Lung (tissue), 12 donors: ENCODE data around the gene RBM38. TPM values are rescaled to one million over a fixed set of nuclear protein-coding genes. Genes with fewer than 3 reads are reported as not detected.
A peak's percentile ranks its signal among the peaks of the same experiment; 100 is the strongest.

Source experiments
- ATAC-seq: fragments of 200-7000 bp; cut with Tn5 transposase; one replicate; pipeline ENCODE4 v1.9.1; 2020; ENCODE audit warnings: moderate number of reproducible peaks; ENCODE audit not compliant: insufficient read depth, low FRiP score
- DNase-seq, 3 donors: peaks; one replicate each; pipeline ENCODE4 v3.0.0-alpha.2; 2013 to 2017
- H3K27ac ChIP-seq, 2 donors: one replicate each; pipeline ENCODE4 v1.5.1; 2013; ENCODE audit warnings: mild to moderate bottlenecking in 2 of 2, moderate library complexity in 2 of 2, control low read depth in 1 of 2, inconsistent platforms in 1 of 2, low read depth in 1 of 2, low read length in 1 of 2
- H3K27me3 ChIP-seq, 3 donors: one replicate each; pipeline ENCODE4 v1.5.1; 2013; ENCODE audit warnings: low read length in 2 of 3; ENCODE audit not compliant: control insufficient read depth in 3 of 3, insufficient read depth in 3 of 3
- H3K36me3 ChIP-seq, 4 donors: one replicate each; pipeline ENCODE4 v1.5.1; 2013; ENCODE audit warnings: low read length in 4 of 4, mild to moderate bottlenecking in 1 of 4, moderate library complexity in 1 of 4; ENCODE audit not compliant: control insufficient read depth in 4 of 4, insufficient read depth in 4 of 4
- H3K4me1 ChIP-seq, 5 donors: one replicate each; pipeline ENCODE4 v1.5.1; 2013; ENCODE audit warnings: low read length in 5 of 5, mild to moderate bottlenecking in 2 of 5, moderate library complexity in 1 of 5; ENCODE audit not compliant: control insufficient read depth in 5 of 5, insufficient read depth in 5 of 5
- H3K4me3 ChIP-seq: one replicate; pipeline ENCODE4 v1.5.1; 2013; ENCODE audit warnings: mild to moderate bottlenecking, control low read depth, moderate library complexity
- H3K9ac ChIP-seq, 2 donors: one replicate each; pipeline ENCODE4 v1.5.1; 2013; ENCODE audit warnings: low read length in 2 of 2, control low read depth in 1 of 2; ENCODE audit not compliant: insufficient read depth in 1 of 2
- H3K9me3 ChIP-seq, 4 donors: one replicate each; pipeline ENCODE4 v1.5.1; 2013; ENCODE audit warnings: low read length in 3 of 4, mild to moderate bottlenecking in 1 of 4, moderate library complexity in 1 of 4; ENCODE audit not compliant: control insufficient read depth in 4 of 4, insufficient read depth in 3 of 4
- CTCF ChIP-seq: IDR thresholded peaks from 2 replicates; pipeline ENCODE4 v1.5.1; 2012; ENCODE audit warnings: mild to moderate bottlenecking; ENCODE audit errors: control extremely low read depth, extremely low read depth
- WGBS, 2 donors: extraction: QIAGEN DNeasy Blood & Tissue Kit; methylation state at CpG; one replicate each; pipeline ENCODE4 v1.1.7; 2013; 5-methylcytosine and 5-hydroxymethylcytosine counted together
- polyA plus RNA-seq, 2 donors: library from polyadenylated mRNA; stranded (reverse); fragments of 200-250 nt; gene quantifications; one replicate each; pipeline ENCODE4 v1.2.1, GENCODE V29; 2013
- total RNA-seq, 2 donors: library from RNA; depleted of rRNA in 1 of 2; stranded (reverse); fragments of >200 nt in 1 of 2; gene quantifications; one replicate each; pipeline ENCODE4 v1.2.1, GENCODE V29; 2014 to 2021
- donor health status: control.
- donor health status: control.
- donor health status: Bipolar disorder and iron deficiency.
- donor health status: healthy.
- donor health status: DM: yes; HTN: yes; CAD: no.

The RBM38 gene
- total and polyA plus RNA-seq, 4 donors = 23.1 to 38.6 (median 30.9) TPM

GRCh38 chr20:57458400-57459160 lies 67.4 kb downstream of the RBM38 start:
- ATAC-seq = no peak

More at GRCh38 chr20:57458400-57459160, 67.4 kb downstream of the RBM38 start:
- DNase-seq = peak in 2 of 3 donors; percentile 31 to 49
- Histone ChIP-seq H3K27ac (no peak overlapping the region), H3K4me1 (peaks cover 0 to 8% (median 2%) of the 10 kb centered on the region in 5 donors), H3K9me3 (no peaks in the 10 kb centered on the region), H3K9ac (no peak overlapping the region), H3K4me3 (no peak overlapping the region), H3K27me3 (no peaks in the 10 kb centered on the region), H3K36me3 (no peaks in the 10 kb centered on the region)
- no peak for TF ChIP-seq CTCF
- WGBS, 2 donors = 54 to 69% methylated on average over 7 of the region's 7 CpGs

Other genes with a start within 250 kb of the RBM38 start
- gene BMP7, start 124.8 kb upstream of the RBM38 start, total RNA-seq = 10 to 100 TPM in 1 of 2 donors, 1 to 10 TPM in 1; 1.7 to 10.3 TPM
- 1 to 10 TPM in 1 of 2 donors, under 1 TPM in 1; 0.67 to 1.1 TPM for gene BMP7, start 124.8 kb upstream of the RBM38 start, polyA plus RNA-seq
- gene SPO11, start 61.6 kb upstream of the RBM38 start, total RNA-seq = not detected
- gene SPO11, start 61.6 kb upstream of the RBM38 start, polyA plus RNA-seq = not detected
- gene RAE1, start 40.1 kb upstream of the RBM38 start, total RNA-seq = 10 to 100 TPM; 20.3 to 31.0 TPM
- gene RAE1, start 40.1 kb upstream of the RBM38 start, polyA plus RNA-seq = 10 to 100 TPM in 1 of 2 donors, 1 to 10 TPM in 1; 9.7 to 21.1 TPM
- gene CTCFL, start 133.7 kb downstream of the RBM38 start, total RNA-seq = not detected
- gene CTCFL, start 133.7 kb downstream of the RBM38 start, polyA plus RNA-seq = under 1 TPM in 1 of 2 donors, not detected in 1; 0.02 TPM
- gene PCK1, start 169.7 kb downstream of the RBM38 start, total RNA-seq = 1 to 10 TPM in 1 of 2 donors, under 1 TPM in 1; 0.89 to 1.7 TPM
- under 1 TPM; 0.05 to 0.22 TPM for gene PCK1, start 169.7 kb downstream of the RBM38 start, polyA plus RNA-seq
- gene ZBP1, start 229.0 kb downstream of the RBM38 start, total RNA-seq = 1 to 10 TPM; 1.3 to 3.0 TPM
- 1 to 10 TPM; 1.9 to 5.3 TPM for gene ZBP1, start 229.0 kb downstream of the RBM38 start, polyA plus RNA-seq